Measurements from ENCODE around the gene COQ8A.

DNA sequence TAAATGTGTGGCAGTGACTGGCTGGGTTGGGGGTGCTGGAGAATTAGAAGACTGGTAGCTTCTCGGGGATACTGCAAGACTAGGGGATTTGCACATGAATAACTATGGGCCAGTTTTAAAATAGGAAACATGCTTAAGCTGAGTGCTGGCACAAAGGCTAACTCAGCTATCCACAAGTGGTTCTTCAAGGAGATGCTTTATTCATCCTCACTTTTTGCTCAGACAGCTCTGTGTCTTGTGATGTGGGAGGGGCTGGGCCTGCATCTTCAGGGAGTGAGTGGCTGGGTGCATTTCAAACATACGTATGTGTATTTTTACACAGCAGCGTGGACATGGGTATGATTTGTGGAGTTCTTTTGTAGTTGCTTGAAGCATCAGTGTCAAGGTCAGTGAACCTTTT, 2.3 kb downstream of the COQ8A start:
- TF ChIP-seq CTCF (IDR thresholded peaks at IDR 0.05) (no peak), POLR2A (IDR thresholded peaks at IDR 0.05) (no peak), POLR2AphosphoS5 (IDR thresholded peaks at IDR 0.05) (no peak)

Data from prostate gland (tissue), 2 donors.